Neuronal stem cell (in vitro differentiated cells): ENCODE data around the gene SLC25A52.

ENCODE experiments used
- DNase-seq: peaks from one replicate; pipeline ENCODE4 v3.0.0-alpha.2; 2013; ENCODE audit warnings: low spot score
- H2AFZ ChIP-seq: one replicate; pipeline ENCODE4 v1.6.1; 2013; ENCODE audit warnings: mild to moderate bottlenecking, low read length, inconsistent platforms
- H2AK5ac ChIP-seq: 2 replicates; pipeline ENCODE4 v1.6.1; 2013; ENCODE audit warnings: low read depth, mild to moderate bottlenecking, inconsistent platforms, low read length, moderate library complexity, mixed read lengths
- H2BK120ac ChIP-seq: 2 replicates; pipeline ENCODE4 v1.6.1; 2013; ENCODE audit warnings: low read depth, mild to moderate bottlenecking, inconsistent platforms, low read length, moderate library complexity, mixed read lengths
- H2BK12ac ChIP-seq: one replicate; pipeline ENCODE4 v1.6.1; 2013; ENCODE audit warnings: low read length, inconsistent platforms
- H2BK15ac ChIP-seq: 2 replicates; pipeline ENCODE4 v1.6.1; 2013; ENCODE audit warnings: mild to moderate bottlenecking, low read length, inconsistent platforms, mixed read lengths
- H2BK5ac ChIP-seq: one replicate; pipeline ENCODE4 v1.6.1; 2013; ENCODE audit warnings: inconsistent platforms, mild to moderate bottlenecking, low read length, moderate library complexity
- H3K14ac ChIP-seq: one replicate; pipeline ENCODE4 v1.6.1; 2013; ENCODE audit warnings: low read length, inconsistent platforms
- H3K18ac ChIP-seq: 2 replicates; pipeline ENCODE4 v1.6.1; 2013; ENCODE audit warnings: low read length, inconsistent platforms
- H3K23ac ChIP-seq: 2 replicates; pipeline ENCODE4 v1.6.1; 2013; ENCODE audit warnings: low read depth, mild to moderate bottlenecking, mixed read lengths, low read length, inconsistent platforms; ENCODE audit not compliant: poor library complexity
- H3K27ac ChIP-seq: replicated peaks from 3 replicates; pipeline ENCODE4 v1.5.1; 2013; ENCODE audit warnings: low read length, inconsistent platforms
- H3K27me3 ChIP-seq, 3 experiments: 2 replicates each; pipeline ENCODE4 v1.6.1; 2013; ENCODE audit warnings: low read length in 3 of 3, mild to moderate bottlenecking in 2 of 3, inconsistent platforms in 1 of 3, low read depth in 1 of 3, mixed read lengths in 1 of 3, moderate library complexity in 1 of 3; ENCODE audit not compliant: control insufficient read depth in 3 of 3, insufficient read depth in 3 of 3
- H3K36me3 ChIP-seq, 2 donors: replicated peaks in 1 of 2; 2 replicates each; pipeline ENCODE4 v1.6.1; 2013; ENCODE audit warnings: low read length in 2 of 2; ENCODE audit not compliant: control insufficient read depth in 2 of 2, insufficient read depth in 2 of 2
- H3K4ac ChIP-seq: 2 replicates; pipeline ENCODE4 v1.6.1; 2013; ENCODE audit warnings: inconsistent platforms, mild to moderate bottlenecking, low read length, moderate library complexity
- H3K4me1 ChIP-seq, 2 donors: 1 replicate in 1 of 2; 2 replicates in 1 of 2; pipeline ENCODE4 v1.6.1; 2013; ENCODE audit warnings: low read length in 2 of 2, low read depth in 1 of 2; ENCODE audit not compliant: control insufficient read depth in 2 of 2, insufficient read depth in 1 of 2
- H3K4me2 ChIP-seq: one replicate; pipeline ENCODE4 v1.6.1; 2013; ENCODE audit warnings: mild to moderate bottlenecking, low read length, inconsistent platforms; ENCODE audit not compliant: insufficient read depth, poor library complexity, severe bottlenecking
- H3K4me3 ChIP-seq, 2 donors: 2 replicates each; pipeline ENCODE4 v1.5.1; 2013; ENCODE audit warnings: low read length in 2 of 2, mild to moderate bottlenecking in 2 of 2, inconsistent platforms in 1 of 2, moderate library complexity in 1 of 2
- H3K79me1 ChIP-seq: one replicate; pipeline ENCODE4 v1.6.1; 2013; ENCODE audit warnings: low read depth, mild to moderate bottlenecking, inconsistent platforms, low read length, moderate library complexity
- H3K9ac ChIP-seq: one replicate; pipeline ENCODE4 v1.6.1; 2013; ENCODE audit warnings: mild to moderate bottlenecking, low read depth, low read length, inconsistent platforms; ENCODE audit not compliant: poor library complexity
- H3K9me3 ChIP-seq, 2 donors: replicated peaks in 1 of 2; 2 replicates each; pipeline versions ENCODE3 to v1.6.1; 2013; ENCODE audit warnings: low read length in 2 of 2, mild to moderate bottlenecking in 2 of 2, inconsistent platforms in 1 of 2, low read depth in 1 of 2, mixed read lengths in 1 of 2, moderate library complexity in 1 of 2; ENCODE audit not compliant: control insufficient read depth in 2 of 2, insufficient read depth in 1 of 2
- H4K8ac ChIP-seq: one replicate; pipeline ENCODE4 v1.6.1; 2013; ENCODE audit warnings: low read depth, mild to moderate bottlenecking, inconsistent platforms, low read length, moderate library complexity
- H4K91ac ChIP-seq: one replicate; pipeline ENCODE4 v1.6.1; 2013; ENCODE audit warnings: low read length, low read depth, mild to moderate bottlenecking, inconsistent platforms; ENCODE audit not compliant: poor library complexity
- WGBS, 2 donors: extraction: QIAGEN DNeasy Blood & Tissue Kit; methylation state at CpG; one replicate each; pipeline ENCODE4 v1.1.7; 2013; ENCODE audit warnings: missing lambda C conversion rate in 2 of 2, mixed read lengths in 1 of 2; ENCODE audit not compliant: insufficient read length in 2 of 2, insufficient replicate concordance in 1 of 2; ENCODE audit errors: extremely low coverage in 2 of 2; 5-methylcytosine and 5-hydroxymethylcytosine counted together

SLC25A52 gene

DNA sequence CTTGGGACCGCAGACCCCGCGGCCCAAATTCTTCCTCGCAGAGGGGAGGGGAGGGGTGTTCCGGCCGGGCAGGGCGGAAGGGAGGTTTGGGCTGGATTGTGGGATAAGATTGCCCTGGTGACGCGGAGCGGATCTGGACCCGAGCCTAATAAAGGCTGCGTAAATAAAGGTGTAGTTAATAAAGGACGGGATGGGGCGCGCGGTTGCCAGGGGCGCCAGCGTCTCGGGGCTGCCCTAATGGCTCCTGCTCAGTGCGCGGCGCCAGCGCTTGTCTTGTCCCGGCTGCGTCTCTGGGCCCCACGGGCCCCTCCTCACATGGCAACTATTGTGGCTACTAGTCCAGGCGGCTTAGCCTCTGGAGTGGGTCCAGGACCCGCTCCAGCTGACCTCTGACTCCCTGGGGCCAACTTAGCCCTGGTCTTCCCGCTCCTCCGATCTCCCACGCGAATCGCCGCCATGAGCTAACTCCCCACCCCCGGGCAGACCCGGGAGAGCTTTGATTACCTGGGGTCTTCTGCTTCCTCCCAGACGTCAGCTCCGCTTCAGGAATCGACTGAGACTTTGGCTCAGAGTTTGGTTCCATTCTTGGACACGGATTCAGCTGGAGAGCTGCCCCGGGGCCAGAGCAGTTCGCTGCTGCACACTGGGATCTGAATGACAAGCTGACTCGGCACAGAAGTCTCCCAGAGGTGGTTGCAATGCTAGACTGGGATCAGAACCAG, 36.5 kb downstream of the SLC25A52 start:
- no CpG with 5 or more reads among the region's 43 CpGs for WGBS, 2 donors
- Histone ChIP-seq H3K9ac (no peak overlapping the region), H3K36me3 (no peaks in the 10 kb centered on the region), H3K4me2 (no peak overlapping the region), H3K79me1 (no peaks in the 10 kb centered on the region), H4K91ac (no peak overlapping the region), H3K27ac (no peak overlapping the region), H3K4me3 (no peak overlapping the region), H3K4ac (no peak overlapping the region), H4K8ac (no peak overlapping the region), H3K14ac (no peak overlapping the region), H2AFZ (peak overlapping the region; percentile 17), H3K4me1 (no peaks in the 10 kb centered on the region), H3K27me3 (no peaks in the 10 kb centered on the region), H2BK120ac (peak overlapping the region; percentile 17), H3K23ac (peak overlapping the region; percentile 52), H2BK12ac (no peak overlapping the region), H2BK5ac (no peak overlapping the region), H2BK15ac (peak overlapping the region; percentile 14), H2AK5ac (no peak overlapping the region), H3K18ac (no peak overlapping the region), H3K9me3 (peaks cover 3 to 4% of the 10 kb centered on the region in 2 donors)
- no peak for DNase-seq

DNA sequence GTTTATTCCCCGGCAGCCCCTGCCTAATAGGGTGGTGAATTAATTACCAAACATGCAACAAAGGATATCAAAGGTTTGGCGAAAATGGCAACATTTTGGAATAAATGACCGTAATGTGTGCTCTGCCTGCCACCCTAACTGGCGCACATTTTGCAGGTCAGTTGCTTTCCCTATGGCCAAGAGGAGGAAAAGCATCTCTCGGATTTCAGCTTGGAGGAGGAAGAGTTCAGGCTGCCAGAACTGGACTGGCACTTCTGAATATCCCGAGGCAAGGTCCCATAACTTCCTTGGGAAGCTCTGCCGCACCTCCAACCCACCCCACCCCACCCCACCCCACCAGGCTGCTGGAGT, 37.1 kb downstream of the SLC25A52 start:
- Histone ChIP-seq H3K27ac (no peak overlapping the region), H3K4me2 (no peak overlapping the region), H3K14ac (no peak overlapping the region), H2BK12ac (no peak overlapping the region), H3K36me3 (no peaks in the 10 kb centered on the region), H3K4me1 (no peaks in the 10 kb centered on the region), H4K91ac (no peak overlapping the region), H4K8ac (no peak overlapping the region), H3K23ac (no peak overlapping the region), H2BK15ac (no peak overlapping the region), H3K27me3 (no peaks in the 10 kb centered on the region), H3K9ac (no peak overlapping the region), H3K9me3 (peaks cover 4 to 5% of the 10 kb centered on the region in 2 donors), H2AFZ (no peak overlapping the region), H3K79me1 (no peaks in the 10 kb centered on the region), H3K4me3 (no peak overlapping the region), H2BK120ac (no peak overlapping the region), H3K4ac (no peak overlapping the region), H3K18ac (no peak overlapping the region), H2AK5ac (no peak overlapping the region), H2BK5ac (no peak overlapping the region)
- WGBS, 2 donors: no CpG with 5 or more reads among the region's 7 CpGs
- no peak for DNase-seq

DNA sequence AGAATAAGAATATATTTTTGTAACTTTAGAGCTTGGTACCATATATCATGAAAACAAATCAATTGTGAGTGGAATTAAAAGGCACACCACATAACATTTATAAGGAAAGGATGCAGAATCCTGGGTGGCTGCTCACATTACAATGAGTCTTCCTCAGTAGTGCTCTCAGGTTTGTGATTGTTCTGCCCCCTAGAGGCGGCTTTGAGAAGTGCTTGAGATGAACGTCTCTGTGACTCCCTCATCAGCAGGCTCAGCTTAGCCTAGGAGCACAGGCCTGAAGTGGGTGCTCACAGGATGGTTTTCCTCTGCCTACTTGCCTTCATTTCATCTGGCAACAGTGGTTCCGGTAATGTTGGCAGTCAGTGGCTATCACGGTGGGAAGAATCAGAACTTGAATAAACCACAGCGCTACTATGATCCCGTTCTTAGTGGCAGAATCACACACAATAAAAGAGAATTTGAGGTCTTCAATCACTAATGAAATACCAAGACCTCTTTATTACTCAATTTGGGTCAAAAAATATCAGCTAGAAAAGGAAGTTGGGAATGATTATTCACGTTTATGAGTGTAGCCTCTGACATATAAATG, 38.2 kb downstream of the SLC25A52 start:
- H4K91ac ChIP-seq: no peak overlapping the region
- no peak overlapping the region for H2BK120ac ChIP-seq
- no peak overlapping the region for H2BK12ac ChIP-seq
- H3K27ac ChIP-seq: no peak overlapping the region
- peaks cover 4 to 5% of the 10 kb centered on the region in 2 donors for H3K9me3 ChIP-seq
- no peak overlapping the region for H3K4me2 ChIP-seq
- no peak overlapping the region for H2BK15ac ChIP-seq
- DNase-seq: peak; percentile 71
- H3K36me3 ChIP-seq: no peaks in the 10 kb centered on the region
- H2AFZ ChIP-seq: no peak overlapping the region
- no CpG with 5 or more reads among the region's 7 CpGs for WGBS, 2 donors
- no peak overlapping the region for H4K8ac ChIP-seq
- no peaks in the 10 kb centered on the region for H3K79me1 ChIP-seq
- no peaks in the 10 kb centered on the region for H3K4me1 ChIP-seq
- H3K18ac ChIP-seq: no peak overlapping the region
- H3K14ac ChIP-seq: no peak overlapping the region
- no peak overlapping the region for H3K23ac ChIP-seq
- no peak overlapping the region for H3K9ac ChIP-seq
- H2AK5ac ChIP-seq: no peak overlapping the region
- no peak overlapping the region for H3K4me3 ChIP-seq
- H2BK5ac ChIP-seq: no peak overlapping the region
- H3K27me3 ChIP-seq: no peaks in the 10 kb centered on the region
- no peak overlapping the region for H3K4ac ChIP-seq

DNA sequence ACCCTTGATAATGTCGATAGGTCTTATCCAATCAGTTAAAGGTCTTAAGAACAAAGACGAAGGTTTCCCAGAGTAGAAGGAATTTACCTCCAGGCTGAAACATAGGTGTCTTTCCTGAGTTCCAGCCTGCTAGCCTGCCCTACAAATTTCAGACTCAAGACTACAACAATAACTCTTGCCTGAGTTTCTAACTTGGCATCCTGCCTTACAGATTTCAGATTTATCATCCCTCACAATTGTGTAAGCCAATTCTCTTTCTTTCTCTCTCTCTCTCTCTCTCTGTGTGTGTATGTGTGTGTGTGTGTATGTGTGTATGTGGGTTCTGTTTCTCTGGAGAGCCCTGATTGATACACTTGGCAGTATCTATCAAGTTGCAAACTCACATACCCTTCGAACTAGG, 39.1 kb downstream of the SLC25A52 start:
- no CpG with 5 or more reads among the region's 3 CpGs for WGBS, 2 donors
- Histone ChIP-seq H3K27me3 (no peaks in the 10 kb centered on the region), H3K4ac (no peak overlapping the region), H3K4me3 (no peak overlapping the region), H3K23ac (no peak overlapping the region), H2AK5ac (no peak overlapping the region), H3K4me2 (no peak overlapping the region), H2AFZ (no peak overlapping the region), H2BK12ac (no peak overlapping the region), H2BK5ac (no peak overlapping the region), H3K36me3 (no peaks in the 10 kb centered on the region), H3K79me1 (no peaks in the 10 kb centered on the region), H3K4me1 (no peaks in the 10 kb centered on the region), H3K18ac (no peak overlapping the region), H3K9ac (no peak overlapping the region), H4K8ac (no peak overlapping the region), H2BK15ac (no peak overlapping the region), H3K14ac (no peak overlapping the region), H2BK120ac (no peak overlapping the region), H4K91ac (no peak overlapping the region), H3K27ac (no peak overlapping the region), H3K9me3 (peaks cover 4 to 5% of the 10 kb centered on the region in 2 donors)
- DNase-seq: no peak
